Stimulated activated CD4-positive, alpha-beta T cell treated with anti-CD3 and anti-CD28 coated beads, Interleukin-4, amount 100 ng/mL, for 48 hours (primary cell): ENCODE data around the gene SERPINI2.

ENCODE experiments used
- DNase-seq, 2 donors: peaks; one replicate each; pipeline ENCODE4 v3.0.0-alpha.2; 2020; ENCODE audit warnings: low read depth in 2 of 2

Gene SERPINI2

GRCh38 chr3:167473863-167474262 is at the start of gene SERPINI2:
Gene SERPINI2, minus strand, starts transcription at chr3:167474042. Its CDS starts 2,208 bp downstream, at chr3:167471834.
- DNase-seq = no peak

DNA sequence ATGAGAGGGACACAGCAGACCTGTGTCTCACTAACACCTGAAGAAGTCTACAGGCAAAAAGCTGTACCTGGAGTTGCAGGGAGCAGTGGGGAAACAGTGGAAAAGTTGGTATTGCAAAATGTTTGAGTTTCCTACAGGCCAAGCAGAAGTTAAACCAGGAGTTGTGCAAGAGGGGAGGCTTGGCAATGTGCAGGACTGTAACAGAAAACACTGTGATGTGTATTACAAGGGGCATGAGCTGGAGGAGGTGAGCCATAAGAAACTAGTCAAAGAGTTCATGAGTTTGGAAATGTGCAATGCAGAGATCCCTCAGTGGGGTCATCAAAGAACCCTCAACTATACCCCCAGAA is 47.1 kb upstream of the SERPINI2 start:
- DNase-seq = no peak

DNA sequence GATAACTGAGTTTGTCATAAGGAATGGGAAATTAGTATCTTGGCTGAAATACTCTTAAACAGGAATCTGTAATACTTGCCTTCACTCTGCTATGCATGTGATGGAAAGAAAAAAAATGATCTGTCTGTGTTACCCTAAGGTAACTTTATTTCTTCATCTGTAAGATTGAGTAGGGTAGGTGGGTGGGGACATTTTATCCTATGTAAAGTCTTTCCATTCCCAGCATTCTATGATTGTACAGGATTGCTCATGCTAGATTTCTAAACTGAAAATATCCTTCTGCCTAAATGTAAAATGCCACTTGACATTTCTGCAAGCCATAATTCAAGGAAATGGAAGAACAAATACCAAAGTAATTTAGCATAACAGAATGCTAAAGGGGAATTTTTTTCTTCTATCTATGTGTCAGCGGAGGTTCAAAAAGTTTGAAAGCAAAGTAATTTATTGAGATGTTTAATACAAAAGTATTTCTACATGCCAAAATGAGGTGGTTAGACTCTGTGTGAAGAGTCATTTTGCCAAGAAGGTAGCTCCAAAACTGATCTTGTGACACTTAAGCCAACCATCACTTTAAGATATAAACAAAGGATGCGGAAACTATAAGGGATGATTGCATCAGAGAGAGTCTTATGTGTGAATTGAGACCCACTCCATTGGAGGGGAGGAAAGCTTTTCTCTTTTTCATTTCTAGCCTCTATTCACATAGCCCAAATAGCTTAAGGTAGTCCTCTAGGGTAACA is 46.6 kb upstream of the SERPINI2 start:
- DNase-seq = no peak

GRCh38 chr3:167507954-167508353 is 34.1 kb upstream of the SERPINI2 start:
- no peak for DNase-seq

- DNase-seq = no peak
Observed at GRCh38 chr3:167502401-167502800, 28.6 kb upstream of the SERPINI2 start.

DNA sequence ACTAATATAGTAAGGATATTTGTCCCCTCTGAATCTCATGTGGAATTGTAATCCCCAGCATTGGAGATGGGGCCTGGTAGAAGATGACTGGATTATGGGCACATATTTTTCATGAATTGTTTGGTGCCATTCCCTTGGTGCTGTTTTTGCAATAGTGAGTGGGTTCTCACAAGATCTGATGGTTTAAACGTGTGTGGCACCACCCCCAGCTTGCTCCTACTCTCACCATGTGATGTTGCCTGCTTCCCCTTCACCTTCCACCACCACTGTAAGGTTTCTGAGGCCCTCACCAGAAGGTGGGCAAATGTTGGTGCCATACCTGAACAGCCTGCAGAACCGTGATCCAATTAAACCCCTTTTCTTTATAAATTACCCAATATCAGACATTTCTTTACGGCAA is 28.1 kb upstream of the SERPINI2 start:
- DNase-seq = no peak

DNA sequence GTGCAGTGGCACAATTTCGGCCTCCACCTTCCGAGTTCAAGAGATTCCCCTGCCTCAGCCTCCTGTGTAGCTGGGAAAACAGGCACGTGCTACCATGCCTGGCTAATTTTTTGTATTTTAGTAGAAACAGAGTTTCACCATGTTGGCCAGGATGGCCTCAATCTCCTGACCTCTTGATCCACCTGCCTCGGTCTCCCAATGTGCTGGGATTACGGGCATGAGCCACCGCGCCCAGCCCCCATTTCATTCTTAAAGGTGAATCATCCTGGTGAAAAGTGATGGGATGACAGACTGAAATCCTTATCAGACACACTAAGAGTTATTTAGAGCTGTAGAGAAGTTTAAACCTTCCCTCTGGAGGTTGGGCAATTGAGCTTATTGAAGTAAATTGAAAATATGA is 24.1 kb upstream of the SERPINI2 start:
- DNase-seq = no peak

DNA sequence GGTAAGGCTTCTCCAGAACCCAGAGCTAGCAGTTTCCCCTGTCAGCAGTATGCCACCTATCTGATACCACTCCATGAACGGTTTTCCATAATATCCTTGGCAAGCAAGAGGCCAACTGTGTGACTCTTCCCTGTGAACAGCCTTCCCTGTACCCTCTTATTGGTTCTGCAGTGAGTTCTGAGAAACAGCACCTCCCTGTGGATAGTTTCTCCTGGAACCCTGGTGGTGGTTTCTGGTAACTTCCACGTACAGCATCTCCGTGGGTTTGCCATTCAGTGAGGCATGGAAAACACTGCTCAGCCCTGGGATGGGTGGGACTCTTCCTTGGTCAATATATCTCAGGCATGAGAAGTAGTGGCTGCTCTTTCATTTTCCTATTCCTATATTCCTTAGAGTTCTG is 19.4 kb upstream of the SERPINI2 start:
- DNase-seq = no peak

DNA sequence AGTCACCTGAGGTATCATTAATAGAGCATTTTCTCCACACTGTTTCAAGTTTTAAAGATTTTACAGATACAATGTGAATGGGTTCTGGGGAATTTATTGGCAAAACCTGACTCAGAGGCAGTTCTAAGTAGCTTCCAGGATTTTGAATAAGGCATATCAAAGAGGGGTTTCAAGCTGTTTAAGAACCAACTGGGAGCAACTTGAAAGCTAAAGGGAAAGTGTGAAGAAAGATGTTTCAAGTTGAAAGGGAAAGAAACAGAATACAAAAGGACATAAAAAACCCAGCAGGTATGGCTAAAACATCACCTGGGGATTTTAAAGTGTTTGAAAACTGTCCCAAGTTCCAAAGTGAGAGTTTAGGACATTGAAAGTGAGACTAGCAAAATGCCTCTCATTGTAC is 17.8 kb upstream of the SERPINI2 start:
- no peak for DNase-seq

DNA sequence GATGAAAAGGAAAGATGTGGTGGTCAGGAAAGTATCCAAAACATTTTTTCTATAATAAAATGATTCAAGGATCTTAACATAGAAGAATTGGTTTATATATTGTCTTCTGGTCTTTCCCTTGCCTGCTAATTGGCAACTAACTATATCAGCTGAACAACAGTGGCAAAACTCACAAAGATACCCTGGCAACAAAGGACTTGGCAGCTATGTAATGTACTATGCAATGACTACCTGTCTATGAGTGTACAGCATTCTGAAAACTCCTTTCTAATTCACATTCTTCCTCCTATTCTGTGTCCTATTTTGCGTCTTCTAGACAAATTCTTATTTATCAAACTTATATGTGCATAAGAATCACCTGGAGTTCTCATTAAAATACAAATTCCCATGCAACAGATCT is 15.7 kb upstream of the SERPINI2 start:
- DNase-seq = no peak

- DNase-seq = no peak
Observed at GRCh38 chr3:167487556-167487955, 13.7 kb upstream of the SERPINI2 start.

GRCh38 chr3:167484551-167484950 is 10.7 kb upstream of the SERPINI2 start:
- no peak for DNase-seq

GRCh38 chr3:167483708-167484475 is 10.1 kb upstream of the SERPINI2 start:
- DNase-seq = no peak

DNA sequence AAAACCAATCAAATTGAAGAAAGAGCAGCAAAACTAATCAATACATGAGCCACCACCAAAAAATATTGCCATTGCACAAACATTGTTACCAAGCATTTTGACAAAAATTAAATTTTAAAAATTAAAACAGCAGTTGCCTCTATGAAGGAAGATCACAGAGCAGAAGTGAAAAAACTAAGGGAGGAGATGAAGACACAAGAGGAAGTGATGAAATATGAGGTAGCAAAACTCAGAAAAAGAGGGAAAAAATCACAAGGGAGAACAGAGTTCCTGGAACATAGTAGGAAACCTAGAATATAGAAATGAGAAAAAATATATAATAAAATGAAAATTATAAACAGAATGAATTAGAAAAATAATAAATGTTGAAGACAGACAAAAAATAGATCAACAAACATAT is 7.3 kb upstream of the SERPINI2 start:
- DNase-seq = no peak

GRCh38 chr3:167480748-167481147 is 6.9 kb upstream of the SERPINI2 start:
- DNase-seq = no peak

- DNase-seq = no peak
Observed at GRCh38 chr3:167469381-167469780, 4.5 kb downstream of the SERPINI2 start.

DNA sequence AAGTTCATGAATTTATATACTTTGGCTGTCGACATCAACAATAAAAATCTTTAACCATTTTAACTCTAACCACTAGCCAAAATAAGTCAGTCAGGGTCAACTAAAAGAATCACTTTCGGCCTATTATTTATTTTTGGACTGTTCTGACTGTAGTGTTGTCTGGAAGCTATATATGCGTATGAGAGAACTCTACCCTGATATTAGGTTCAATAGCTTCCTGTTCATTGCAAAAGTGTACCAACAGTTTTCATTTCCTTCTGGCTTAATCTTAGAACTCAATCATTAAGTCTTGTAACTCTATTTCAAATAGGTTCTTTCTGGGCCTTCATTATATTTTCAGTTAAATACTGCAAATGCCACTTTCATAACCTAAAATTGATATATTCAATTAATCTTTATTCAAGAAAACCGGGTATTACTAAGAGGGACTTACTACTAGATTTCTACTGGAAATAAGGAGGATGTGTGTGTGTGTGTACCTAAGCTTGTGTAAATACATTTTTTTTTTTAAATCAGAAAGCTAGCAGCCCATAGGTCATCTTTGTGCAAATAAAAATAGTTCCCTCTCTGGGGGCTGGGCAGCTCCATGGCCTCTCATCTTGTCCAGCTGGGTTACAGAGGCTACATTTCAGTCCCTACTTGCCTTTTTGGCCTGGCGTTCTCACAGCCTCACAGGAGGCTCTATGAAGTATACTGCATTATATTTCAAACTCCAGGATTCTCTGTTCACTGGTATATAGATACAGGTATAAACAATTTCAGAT is 5.8 kb downstream of the SERPINI2 start:
- DNase-seq = no peak

DNA sequence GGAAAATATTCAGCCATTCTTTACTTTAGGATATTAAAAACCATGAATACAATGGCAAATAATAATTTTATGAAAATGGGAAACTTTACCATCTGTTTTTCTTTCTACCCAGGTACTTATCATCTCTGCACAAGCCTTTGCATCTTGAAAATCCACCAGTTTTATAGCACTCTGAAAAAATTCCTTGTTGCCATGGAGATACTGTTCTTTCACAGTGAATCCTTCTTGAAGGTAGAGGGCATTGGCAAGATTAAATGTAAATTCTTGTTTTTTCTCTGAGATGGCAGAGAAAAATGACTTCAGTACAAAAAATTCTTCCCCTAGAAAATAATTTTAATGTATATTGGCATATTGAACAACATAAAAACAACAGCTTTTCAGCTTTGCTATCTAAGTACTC is 6.9 kb downstream of the SERPINI2 start:
- no peak for DNase-seq

DNA sequence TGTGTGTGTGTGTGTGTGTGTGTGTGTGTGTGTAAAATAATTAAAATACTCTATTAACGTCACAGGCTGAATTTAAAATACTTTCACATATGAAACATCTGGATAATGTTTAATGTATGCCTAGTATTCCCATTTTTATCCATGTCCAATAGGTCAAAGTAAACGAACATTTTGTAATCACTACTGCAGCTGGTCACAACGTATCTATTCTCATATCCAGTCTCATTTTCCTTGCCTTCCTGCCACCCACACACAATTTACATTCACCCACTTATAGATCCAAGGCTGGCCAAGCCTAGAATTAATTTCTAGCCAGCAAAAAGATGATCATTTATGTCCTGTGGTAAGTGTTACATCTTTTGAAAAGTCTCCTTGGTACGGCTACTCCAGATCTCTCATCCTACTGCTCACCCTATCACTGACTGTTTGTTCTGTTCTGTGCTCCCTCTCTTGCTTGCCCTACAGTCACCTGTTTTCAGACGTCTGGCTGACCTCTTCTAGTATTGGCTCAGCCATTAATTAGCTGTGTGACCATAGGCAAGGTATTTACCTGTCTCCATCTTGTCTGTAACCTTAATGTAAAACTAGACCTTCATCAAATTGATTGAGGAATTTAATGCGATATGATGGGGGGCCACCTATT is 17.6 kb downstream of the SERPINI2 start:
- no peak for DNase-seq

DNA sequence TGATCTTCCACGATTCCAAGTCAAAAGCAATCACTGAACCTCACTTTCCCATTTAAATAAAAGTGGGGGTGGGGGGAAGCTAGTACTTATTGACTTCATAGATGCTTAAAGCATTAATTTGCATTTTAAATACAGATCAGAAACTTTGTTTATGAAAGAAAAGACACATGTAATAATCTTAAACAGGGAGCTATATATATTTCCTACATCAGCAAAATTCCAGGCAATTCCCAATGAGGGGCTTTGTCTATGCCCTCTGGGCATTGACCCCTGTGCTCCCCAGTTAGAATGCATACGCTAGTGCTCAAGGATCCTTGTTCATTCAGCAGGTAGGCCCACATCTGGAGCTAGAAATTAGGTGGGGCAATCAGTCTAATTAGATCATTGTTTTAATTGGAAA is 20.0 kb downstream of the SERPINI2 start:
- DNase-seq = no peak

- DNase-seq = no peak
Observed at GRCh38 chr3:167451282-167451681, 22.6 kb downstream of the SERPINI2 start.

GRCh38 chr3:167450675-167451074 is 23.2 kb downstream of the SERPINI2 start:
- no peak for DNase-seq
